Astrocyte of the cerebellum (primary cell): Measurements from ENCODE around the gene XPO4.

Experiments
- DNase-seq: peaks from one replicate; pipeline ENCODE4 v3.0.0-alpha.2; 2011; ENCODE audit warnings: low read depth
- H3K4me3 ChIP-seq: 2 replicates; pipeline ENCODE4 v1.5.1; 2011; ENCODE audit warnings: mild to moderate bottlenecking, low read depth, low read length, moderate library complexity
- CTCF ChIP-seq: IDR thresholded peaks from 2 replicates; pipeline ENCODE4 v1.5.1; 2012; ENCODE audit warnings: low read length, low read depth, moderate library complexity, mild to moderate bottlenecking; ENCODE audit errors: missing control alignments
- in situ Hi-C: cut with HindIII; loops from 2 replicates; pipeline ENCODE4 v1.10.0; 2017; ENCODE audit warnings: low sequenced_read_pairs

XPO4 gene

GRCh38 chr13:20796791-20797508, 105.6 kb downstream of the XPO4 start:
- H3K4me3 ChIP-seq = no peak overlapping the region
- TF ChIP-seq CTCF = no peak
- no peak for DNase-seq
- in situ Hi-C loops = no loop called here

- in situ Hi-C loops = no loop called here
- DNase-seq = no peak
- H3K4me3 ChIP-seq = no peak overlapping the region
Observed at GRCh38 chr13:20789665-20790064, 112.9 kb downstream of the XPO4 start.

GRCh38 chr13:20788312-20788711, 114.2 kb downstream of the XPO4 start:
- in situ Hi-C loops = no loop called here
- DNase-seq = no peak
- TF ChIP-seq CTCF = no peak
- no peak overlapping the region for H3K4me3 ChIP-seq

More at GRCh38 chr13:20789665-20790064, 112.9 kb downstream of the XPO4 start:
- TF ChIP-seq CTCF = no peak

GRCh38 chr13:20787180-20787579, 115.4 kb downstream of the XPO4 start:
- TF ChIP-seq CTCF = no peak
- H3K4me3 ChIP-seq = no peak overlapping the region
- in situ Hi-C loops = no loop called here
- no peak for DNase-seq

GRCh38 chr13:20782116-20782708, 120.3 kb downstream of the XPO4 start:
- H3K4me3 ChIP-seq = no peak overlapping the region
- no peak for DNase-seq
- in situ Hi-C loops = no loop called here
- TF ChIP-seq CTCF = no peak

- no peak for DNase-seq
- no peak overlapping the region for H3K4me3 ChIP-seq
- TF ChIP-seq CTCF = no peak
- in situ Hi-C loops = no loop called here
Observed at GRCh38 chr13:20780317-20780716, 122.2 kb downstream of the XPO4 start.
